BE2C (cell line): Measurements from ENCODE around the gene DUSP8.
"Not testable (repeated sequence)": the region's sequence is repeated elsewhere in the genome, so short reads cannot be mapped to it uniquely, and the experiment has no call there.

Experiments used
- DNase-seq: peaks from one replicate; pipeline ENCODE4 v3.0.0-alpha.2; 2020
- H3K27me3 ChIP-seq: fragments of 250-450 bp; sonication (Bioruptor Pico); 2 replicates; pipeline ENCODE4 v1.5.1; 2020; ENCODE audit warnings: mild to moderate bottlenecking
- H3K36me3 ChIP-seq: fragments of 250-450 bp; sonication (Bioruptor Pico); 2 replicates; pipeline ENCODE4 v1.5.1; 2020; ENCODE audit warnings: mild to moderate bottlenecking
- H3K4me1 ChIP-seq: fragments of 250-450 bp; sonication (Bioruptor Pico); 2 replicates; pipeline ENCODE4 v1.5.1; 2020
- H3K4me3 ChIP-seq: 2 replicates; pipeline ENCODE4 v1.5.1; 2011; ENCODE audit warnings: low read depth, low read length
- H3K9me3 ChIP-seq: fragments of 250-450 bp; sonication (Bioruptor Pico); 2 replicates; pipeline ENCODE4 v1.5.1; 2020
- TF ChIP-seq, protein P1 (sequence below): IDR thresholded peaks from 2 replicates; pipeline ENCODE4 v1.5.1; 2012; ENCODE audit warnings: mild to moderate bottlenecking, low read depth, low read length

DUSP8 gene

DNA sequence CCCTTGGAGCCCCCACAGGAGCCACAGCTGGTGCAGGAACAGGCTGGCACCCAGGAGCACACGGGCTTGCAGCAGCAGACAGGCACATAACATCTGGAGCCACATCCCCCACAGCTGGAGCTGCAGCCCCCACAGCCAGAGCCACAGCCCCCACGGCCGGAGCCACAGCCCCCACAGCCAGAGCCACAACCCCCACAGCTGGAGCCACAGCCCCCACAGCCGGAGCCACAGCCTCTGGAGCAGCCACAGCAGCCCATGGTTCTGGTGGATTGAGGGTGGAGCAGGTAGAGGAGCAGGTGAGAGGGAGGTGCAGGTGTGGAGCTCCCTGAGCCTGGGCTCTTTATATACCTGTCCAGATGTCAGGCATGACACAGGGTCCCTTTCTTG is 25.9 kb upstream of the DUSP8 start, which contains the start of gene KRTAP5-2:
Gene KRTAP5-2, minus strand, starts transcription at position 301 of the 387 bp plus-strand sequence. Its CDS starts 44 bp downstream, at position 257.
- Histone ChIP-seq H3K4me3 (no peak within 1 kb of the TSS), H3K4me1 (no peaks in the 10 kb centered on the region), H3K9me3 (no peaks in the 10 kb centered on the region), H3K36me3 (no peaks in the 10 kb centered on the region), H3K27me3 (no peaks in the 10 kb centered on the region)
- TF ChIP-seq, protein P1, sequence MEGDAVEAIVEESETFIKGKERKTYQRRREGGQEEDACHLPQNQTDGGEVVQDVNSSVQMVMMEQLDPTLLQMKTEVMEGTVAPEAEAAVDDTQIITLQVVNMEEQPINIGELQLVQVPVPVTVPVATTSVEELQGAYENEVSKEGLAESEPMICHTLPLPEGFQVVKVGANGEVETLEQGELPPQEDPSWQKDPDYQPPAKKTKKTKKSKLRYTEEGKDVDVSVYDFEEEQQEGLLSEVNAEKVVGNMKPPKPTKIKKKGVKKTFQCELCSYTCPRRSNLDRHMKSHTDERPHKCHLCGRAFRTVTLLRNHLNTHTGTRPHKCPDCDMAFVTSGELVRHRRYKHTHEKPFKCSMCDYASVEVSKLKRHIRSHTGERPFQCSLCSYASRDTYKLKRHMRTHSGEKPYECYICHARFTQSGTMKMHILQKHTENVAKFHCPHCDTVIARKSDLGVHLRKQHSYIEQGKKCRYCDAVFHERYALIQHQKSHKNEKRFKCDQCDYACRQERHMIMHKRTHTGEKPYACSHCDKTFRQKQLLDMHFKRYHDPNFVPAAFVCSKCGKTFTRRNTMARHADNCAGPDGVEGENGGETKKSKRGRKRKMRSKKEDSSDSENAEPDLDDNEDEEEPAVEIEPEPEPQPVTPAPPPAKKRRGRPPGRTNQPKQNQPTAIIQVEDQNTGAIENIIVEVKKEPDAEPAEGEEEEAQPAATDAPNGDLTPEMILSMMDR = no peak
- no peak for DNase-seq

DNA sequence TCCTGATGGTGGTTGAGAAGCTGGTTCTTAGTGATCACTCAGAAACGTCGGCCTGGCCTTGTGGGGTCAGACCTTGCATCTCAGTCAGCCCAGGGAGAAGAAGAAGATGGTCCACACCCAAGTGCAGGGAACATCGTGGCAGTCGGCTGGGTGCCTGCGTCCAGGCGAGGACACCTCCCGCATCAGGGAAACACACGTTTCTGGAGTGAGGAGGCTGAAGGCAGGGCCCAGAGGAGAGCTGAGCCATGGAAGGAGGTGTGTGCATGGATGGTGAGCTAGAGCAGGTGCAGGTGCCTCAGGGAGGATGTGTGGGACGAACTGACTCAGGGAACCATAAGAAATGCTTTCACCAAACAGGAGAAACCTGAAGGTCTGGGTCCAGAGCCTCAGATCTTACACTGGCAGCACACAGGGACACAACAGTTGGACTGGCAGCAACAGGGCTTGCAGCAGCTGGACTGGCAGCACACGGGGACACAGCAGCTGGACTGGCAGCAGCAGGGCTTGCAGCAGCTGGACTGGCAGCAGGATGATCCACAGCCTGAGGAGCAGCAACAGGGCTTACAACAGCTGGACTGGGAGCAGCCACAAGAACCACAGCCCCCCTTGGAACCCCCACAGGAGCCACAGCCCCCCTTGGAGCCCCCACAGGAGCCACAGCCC is 25.4 kb upstream of the DUSP8 start:
- Histone ChIP-seq H3K27me3 (no peaks in the 10 kb centered on the region), H3K36me3 (no peaks in the 10 kb centered on the region), H3K4me3 (no peak overlapping the region), H3K9me3 (no peaks in the 10 kb centered on the region), H3K4me1 (no peaks in the 10 kb centered on the region)
- TF ChIP-seq, protein P1 = no peak
- no peak for DNase-seq

DNA sequence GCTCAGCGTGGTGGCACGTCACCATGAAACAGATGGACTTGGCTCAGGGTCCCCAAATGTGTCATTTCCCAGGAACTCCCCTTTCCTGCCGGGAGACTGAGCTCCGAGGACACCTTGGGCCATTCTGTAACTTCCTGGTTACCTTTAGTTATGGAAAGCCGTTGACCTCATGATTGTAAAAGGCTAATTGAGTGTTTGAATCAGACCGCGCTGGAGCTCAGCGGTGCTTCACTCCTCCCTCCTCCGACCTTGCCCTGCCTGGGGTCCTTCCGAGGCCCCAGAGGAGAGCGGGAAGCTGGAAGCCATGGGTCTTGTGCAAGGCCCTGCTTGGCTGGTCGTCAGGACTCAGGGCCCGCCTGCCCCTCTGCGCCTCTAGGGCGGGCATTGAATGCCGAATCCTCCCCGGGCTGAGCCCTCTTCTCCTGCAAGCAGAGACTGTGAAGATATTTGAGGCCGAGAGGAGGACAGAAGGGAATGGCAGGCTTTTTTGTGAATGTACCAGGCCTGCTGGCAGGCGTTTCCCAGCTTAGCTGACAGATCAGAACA is 24.6 kb upstream of the DUSP8 start:
- H3K4me1 ChIP-seq, H3K9me3 ChIP-seq, H3K4me3 ChIP-seq, DNase-seq, H3K27me3 ChIP-seq, H3K36me3 ChIP-seq: not testable (repeated sequence)

DNA sequence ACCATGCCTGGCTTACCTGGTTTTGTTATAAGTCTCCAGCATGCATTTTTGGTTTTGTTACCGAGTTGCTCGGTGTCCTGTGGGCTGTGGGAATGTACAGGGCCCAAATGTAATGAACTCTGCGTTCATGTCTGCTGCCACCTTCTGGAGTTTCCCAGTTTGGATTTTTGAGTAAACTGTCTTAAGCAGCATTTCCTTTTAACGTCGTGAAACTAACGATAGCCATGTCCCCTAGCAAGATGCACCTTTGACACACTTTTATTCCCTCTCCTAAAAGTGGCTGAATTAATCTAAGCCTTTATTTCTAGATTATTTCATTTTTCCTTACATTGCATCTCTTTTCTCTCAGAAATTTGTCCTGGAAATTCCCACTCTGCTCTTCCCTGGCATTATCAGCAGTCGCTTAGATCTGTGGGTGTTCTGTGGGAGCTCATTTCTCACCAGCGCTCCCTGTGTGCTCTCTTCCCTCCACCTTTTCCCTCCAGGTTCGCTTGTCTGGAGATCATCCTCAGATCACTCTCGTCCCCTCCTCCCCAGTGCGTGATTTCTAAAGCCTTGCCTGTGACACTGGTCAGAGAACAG is 24.0 kb upstream of the DUSP8 start:
- not testable (repeated sequence) for H3K36me3 ChIP-seq, H3K27me3 ChIP-seq, DNase-seq, H3K9me3 ChIP-seq, H3K4me1 ChIP-seq, H3K4me3 ChIP-seq

DNA sequence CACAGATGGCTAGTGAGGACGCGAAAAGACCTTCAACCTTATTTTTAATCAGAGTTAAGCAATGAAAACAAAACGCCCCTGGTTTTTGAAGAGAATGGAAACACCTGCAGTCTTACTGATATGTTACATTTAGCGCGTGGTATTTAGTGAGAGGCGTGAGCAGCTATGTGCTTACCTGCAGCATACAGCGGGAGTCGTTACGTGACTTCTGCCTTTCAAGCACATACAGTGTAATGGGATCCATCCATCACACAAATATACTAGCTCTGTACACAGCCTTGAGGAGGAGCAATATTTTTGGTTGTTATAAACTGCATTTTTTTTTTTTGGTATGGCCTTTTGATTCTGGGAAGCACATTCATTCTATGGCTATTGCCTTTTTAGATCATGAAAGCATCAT is 20.6 kb upstream of the DUSP8 start:
- no peak for DNase-seq
- TF ChIP-seq, protein P1 = no peak
- Histone ChIP-seq H3K36me3 (no peaks in the 10 kb centered on the region), H3K4me3 (no peak overlapping the region), H3K4me1 (no peaks in the 10 kb centered on the region), H3K9me3 (no peaks in the 10 kb centered on the region), H3K27me3 (no peaks in the 10 kb centered on the region)

DNA sequence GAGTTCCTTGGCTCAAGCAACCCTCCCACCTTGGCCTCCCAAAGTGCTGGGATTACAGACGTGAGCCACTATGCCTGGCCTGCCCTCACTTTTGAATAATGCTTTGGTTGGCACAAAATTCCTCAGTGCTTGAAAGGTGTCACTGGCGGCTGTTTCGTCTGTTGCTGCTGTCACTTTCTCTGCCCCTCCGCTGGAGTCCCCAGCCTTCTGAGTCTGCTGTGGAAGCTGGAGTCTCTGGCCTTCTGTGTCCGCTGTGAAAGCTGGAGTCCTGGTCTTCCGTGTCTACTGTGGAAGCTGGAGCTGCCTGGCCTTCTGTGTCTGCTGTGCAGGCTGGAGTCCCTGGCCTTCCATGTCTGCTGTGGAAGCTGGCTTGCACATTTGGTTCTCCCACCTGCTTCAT is 17.9 kb upstream of the DUSP8 start:
- H3K9me3 ChIP-seq = no peaks in the 10 kb centered on the region
- H3K4me1 ChIP-seq = no peaks in the 10 kb centered on the region
- TF ChIP-seq, protein P1 = no peak
- H3K36me3 ChIP-seq = no peaks in the 10 kb centered on the region
- H3K4me3 ChIP-seq = no peak overlapping the region
- H3K27me3 ChIP-seq = no peaks in the 10 kb centered on the region
- DNase-seq = no peak

DNA sequence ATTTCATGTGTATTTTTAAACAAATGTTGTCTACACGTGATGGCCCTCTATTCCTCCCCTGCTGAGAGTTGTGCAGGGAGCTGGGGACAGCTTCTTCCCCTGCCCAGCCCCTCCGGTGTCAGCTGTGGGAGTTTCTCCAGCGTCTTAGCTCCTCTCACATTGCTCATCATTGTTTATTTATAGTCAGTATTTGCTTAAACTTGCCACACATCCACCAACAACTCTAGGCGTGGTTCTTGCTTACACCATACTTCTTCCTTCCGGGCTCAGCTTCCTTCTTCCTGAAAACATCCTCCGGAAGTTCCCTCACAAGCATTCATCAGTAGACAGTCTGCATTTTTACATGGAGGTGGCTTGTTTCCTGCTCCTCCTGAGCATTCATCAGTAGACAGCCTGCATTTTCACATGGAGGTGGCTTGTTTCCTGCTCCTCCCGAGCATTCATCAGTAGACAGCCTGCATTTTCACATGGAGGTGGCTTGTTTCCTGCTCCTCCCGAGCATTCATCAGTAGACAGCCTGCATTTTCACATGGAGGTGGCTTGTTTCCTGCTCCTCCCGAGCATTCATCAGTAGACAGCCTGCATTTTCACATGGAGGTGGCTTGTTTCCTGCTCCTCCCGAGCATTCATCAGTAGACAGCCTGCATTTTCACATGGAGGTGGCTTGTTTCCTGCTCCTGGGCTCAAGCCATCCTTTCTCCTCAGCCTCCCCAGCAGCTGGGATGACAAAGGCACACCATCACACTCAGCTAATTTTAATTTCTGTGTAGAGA is 17.3 kb upstream of the DUSP8 start:
- H3K27me3 ChIP-seq, H3K36me3 ChIP-seq, H3K4me1 ChIP-seq, H3K4me3 ChIP-seq, H3K9me3 ChIP-seq, DNase-seq: not testable (repeated sequence)
